ENCODE measurements around the gene GSTM3. TPM values are rescaled to one million over a fixed set of nuclear protein-coding genes. Genes with fewer than 3 reads are reported as not detected.

Gene GSTM3
- polyA plus RNA-seq, 1 donor (not counting 4 experiments of a cell fraction or from before 2014, with no cell fraction given) = 113 TPM

DNA sequence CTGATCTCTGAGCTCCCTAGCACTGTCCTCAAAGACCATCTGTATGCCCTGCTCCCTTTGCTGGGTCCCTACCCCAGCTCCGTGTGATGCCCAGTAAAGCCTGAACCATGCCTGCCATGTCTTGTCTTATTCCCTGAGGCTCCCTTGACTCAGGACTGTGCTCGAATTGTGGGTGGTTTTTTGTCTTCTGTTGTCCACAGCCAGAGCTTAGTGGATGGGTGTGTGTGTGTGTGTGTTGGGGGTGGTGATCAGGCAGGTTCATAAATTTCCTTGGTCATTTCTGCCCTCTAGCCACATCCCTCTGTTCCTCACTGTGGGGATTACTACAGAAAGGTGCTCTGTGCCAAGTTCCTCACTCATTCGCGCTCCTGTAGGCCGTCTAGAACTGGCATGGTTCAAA, 23.1 kb downstream of the GSTM3 start:
- no peak for FAIRE-seq
- dilution Hi-C loops (cut with MboI; ENCODE audit: extremely low pct_ligation_motif_present, low sequenced_read_pairs) = no loop called here
- H3K9me1 ChIP-seq (ENCODE audit: control insufficient read depth, extremely low read depth, insufficient read depth, low read length) = no peaks in the 10 kb centered on the region
- no peaks in the 10 kb centered on the region for H3K27me3 ChIP-seq (ENCODE audit: control insufficient read depth, extremely low read depth, insufficient read depth, low read length)
- no peaks in the 10 kb centered on the region for H3K9me3 ChIP-seq (ENCODE audit: control insufficient read depth, low read depth, low read length)
- H3K4me3 ChIP-seq (ENCODE audit: control insufficient read depth in 2 of 3, extremely low read depth in 1 of 3, insufficient read depth in 2 of 3, low read depth in 1 of 3, low read length in 3 of 3) = no peak overlapping the region
- H3K79me2 ChIP-seq (ENCODE audit: control insufficient read depth, insufficient read depth, low read length) = no peaks in the 10 kb centered on the region
- H3K36me3 ChIP-seq (ENCODE audit: control insufficient read depth in 2 of 2, extremely low read depth in 1 of 2, insufficient read depth in 2 of 2, low read length in 2 of 2) = no peaks in the 10 kb centered on the region
- peak; percentile 19 for DNase-seq (ENCODE audit: low read depth, low spot score)
- H4K20me1 ChIP-seq (ENCODE audit: control insufficient read depth, extremely low read depth, insufficient read depth, low read length) = no peaks in the 10 kb centered on the region
- H3K9ac ChIP-seq (ENCODE audit: control insufficient read depth, extremely low read depth, insufficient read depth, low read length) = no peak overlapping the region
- peaks cover 36% of the 10 kb centered on the region for H3K4me1 ChIP-seq (ENCODE audit: control insufficient read depth, extremely low read depth, insufficient read depth, low read length)
- peak overlapping the region; percentile 36 for H3K4me2 ChIP-seq (ENCODE audit: control insufficient read depth, extremely low read depth, insufficient read depth, low read depth, low read length)
- TF ChIP-seq EZH2 (IDR thresholded peaks at IDR 0.05; ENCODE audit: low read length) = no peak
- peak in 1 of 3 experiments; percentile 31 for TF ChIP-seq CTCF (optimal IDR thresholded peaks at IDR 0.05 in 1 of 3, IDR thresholded peaks at IDR 0.05 in 1 of 3, conservative IDR thresholded peaks at IDR 0.05 in 1 of 3; ENCODE audit: extremely low read depth in 1 of 3, insufficient read depth in 2 of 3, low read length in 3 of 3)
- no peak overlapping the region for H3K27ac ChIP-seq (ENCODE audit: control insufficient read depth, insufficient read depth, low read length)
- H2AFZ ChIP-seq (ENCODE audit: control insufficient read depth, low read length) = peak overlapping the region; percentile 47

DNA sequence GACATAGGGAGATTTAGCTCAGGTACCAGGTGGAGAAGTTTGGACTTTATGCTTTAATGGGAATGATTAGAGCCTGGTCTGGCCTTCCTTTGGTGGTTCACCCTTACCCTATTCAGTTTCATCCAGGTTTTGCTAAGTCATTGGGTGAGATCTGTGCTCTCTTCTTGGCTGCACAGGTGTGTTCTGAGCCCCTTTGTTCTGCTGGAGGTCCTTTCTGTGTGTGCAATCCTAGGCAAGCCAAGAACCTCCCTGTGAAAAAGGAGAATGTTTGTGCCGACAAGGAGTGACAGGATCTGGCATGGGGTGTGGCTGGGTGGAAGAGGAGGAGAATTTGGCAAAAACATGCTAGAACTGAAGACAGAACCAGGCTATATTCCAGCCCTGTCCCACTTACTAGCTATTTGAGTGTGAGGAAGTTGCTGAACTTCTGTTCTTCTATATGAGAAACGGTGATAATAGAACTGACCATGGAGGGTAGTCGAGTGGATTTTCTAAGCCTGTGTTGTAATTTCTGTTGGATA, 24.2 kb downstream of the GSTM3 start:
- H3K4me2 ChIP-seq (ENCODE audit: control insufficient read depth, extremely low read depth, insufficient read depth, low read depth, low read length) = no peak overlapping the region
- H2AFZ ChIP-seq (ENCODE audit: control insufficient read depth, low read length) = peak overlapping the region; percentile 20
- no peak overlapping the region for H3K27ac ChIP-seq (ENCODE audit: control insufficient read depth, insufficient read depth, low read length)
- no peak for TF ChIP-seq CTCF (optimal IDR thresholded peaks at IDR 0.05 in 1 of 3, IDR thresholded peaks at IDR 0.05 in 1 of 3, conservative IDR thresholded peaks at IDR 0.05 in 1 of 3; ENCODE audit: extremely low read depth in 1 of 3, insufficient read depth in 2 of 3, low read length in 3 of 3)
- no peak for TF ChIP-seq EZH2 (IDR thresholded peaks at IDR 0.05; ENCODE audit: low read length)
- no peak overlapping the region for H3K9ac ChIP-seq (ENCODE audit: control insufficient read depth, extremely low read depth, insufficient read depth, low read length)
- H3K9me1 ChIP-seq (ENCODE audit: control insufficient read depth, extremely low read depth, insufficient read depth, low read length) = no peaks in the 10 kb centered on the region
- H3K4me1 ChIP-seq (ENCODE audit: control insufficient read depth, extremely low read depth, insufficient read depth, low read length) = peaks cover 36% of the 10 kb centered on the region
- no peak overlapping the region for H3K4me3 ChIP-seq (ENCODE audit: control insufficient read depth in 2 of 3, extremely low read depth in 1 of 3, insufficient read depth in 2 of 3, low read depth in 1 of 3, low read length in 3 of 3)
- H4K20me1 ChIP-seq (ENCODE audit: control insufficient read depth, extremely low read depth, insufficient read depth, low read length) = no peaks in the 10 kb centered on the region
- H3K27me3 ChIP-seq (ENCODE audit: control insufficient read depth, extremely low read depth, insufficient read depth, low read length) = no peaks in the 10 kb centered on the region
- DNase-seq (ENCODE audit: low read depth, low spot score) (no peak), FAIRE-seq (no peak)
- no peaks in the 10 kb centered on the region for H3K36me3 ChIP-seq (ENCODE audit: control insufficient read depth in 2 of 2, extremely low read depth in 1 of 2, insufficient read depth in 2 of 2, low read length in 2 of 2)
- no peaks in the 10 kb centered on the region for H3K9me3 ChIP-seq (ENCODE audit: control insufficient read depth, low read depth, low read length)
- dilution Hi-C loops (cut with MboI; ENCODE audit: extremely low pct_ligation_motif_present, low sequenced_read_pairs) = no loop called here
- no peaks in the 10 kb centered on the region for H3K79me2 ChIP-seq (ENCODE audit: control insufficient read depth, insufficient read depth, low read length)

Data from keratinocyte (primary cell).